IMR-90 (cell line): ENCODE results near the gene CHST8. TPM values are rescaled to one million over a fixed set of nuclear protein-coding genes. Genes with fewer than 3 reads are reported as not detected.

ENCODE experiments used
- ATAC-seq: fragments of 200-7000 bp; cut with Tn5 transposase; 2 replicates; pipeline ENCODE4 v1.9.1; 2020; ENCODE audit warnings: low read depth, mild to moderate bottlenecking, moderate library complexity
- BruUV-seq: library from RNA; stranded (reverse); fragments of 400-500 nt; replicated peaks from 2 replicates; lab custom pipeline; 2021; lab: Mats Ljungman, UMichigan
- CTCF ChIA-PET: fragments of 300-600 bp; formaldehyde crosslinking; extraction: SDS; loops from one replicate; lab custom pipeline; 2021; ENCODE audit warnings: antibody characterized with exemption; lab: Yijun Ruan, JAX
- POLR2A ChIA-PET: fragments of 300-600 bp; sonication (Branson Sonifier 250); formaldehyde crosslinking; loops from one replicate; lab custom pipeline; 2022; ENCODE audit warnings: antibody characterized with exemption; ENCODE audit not compliant: unreplicated experiment; lab: Charles Lee
- DNase-seq: peaks from one replicate; pipeline ENCODE4 v3.0.0; 2013
- H2AFZ ChIP-seq: replicated peaks from 2 replicates; pipeline ENCODE3; 2013; ENCODE audit warnings: low read length, mild to moderate bottlenecking; ENCODE audit not compliant: poor library complexity
- H2AK5ac ChIP-seq: 2 replicates; pipeline ENCODE4 v1.6.1; 2013; ENCODE audit warnings: low read depth, low read length, inconsistent platforms
- H2AK9ac ChIP-seq: replicated peaks from 2 replicates; pipeline ENCODE3; 2013; ENCODE audit warnings: mild to moderate bottlenecking, low read depth, low read length, moderate library complexity; ENCODE audit not compliant: poor library complexity
- H2BK120ac ChIP-seq: 2 replicates; pipeline ENCODE4 v1.6.1; 2013; ENCODE audit warnings: low read depth, low read length, inconsistent platforms
- H2BK15ac ChIP-seq: 3 replicates; pipeline ENCODE4 v1.6.1; 2013; ENCODE audit warnings: low read depth, low read length, inconsistent platforms
- H2BK20ac ChIP-seq: 2 replicates; pipeline ENCODE4 v1.6.1; 2013; ENCODE audit warnings: low read depth, mild to moderate bottlenecking, inconsistent platforms, low read length, moderate library complexity
- H2BK5ac ChIP-seq: 2 replicates; pipeline ENCODE4 v1.6.1; 2013; ENCODE audit warnings: mild to moderate bottlenecking, low read depth, low read length, inconsistent platforms; ENCODE audit not compliant: poor library complexity, severe bottlenecking
- H3K14ac ChIP-seq: replicated peaks from 2 replicates; pipeline ENCODE4 v1.6.1; 2013; ENCODE audit warnings: low read depth, low read length, inconsistent platforms
- H3K18ac ChIP-seq: 2 replicates; pipeline ENCODE4 v1.6.1; 2013; ENCODE audit warnings: low read depth, low read length, control low read depth
- H3K23ac ChIP-seq: 2 replicates; pipeline ENCODE4 v1.6.1; 2013; ENCODE audit warnings: low read depth, low read length, inconsistent platforms
- H3K27ac ChIP-seq: 2 replicates; pipeline ENCODE4 v1.5.1; 2013; ENCODE audit warnings: mild to moderate bottlenecking, control low read depth, low read length; ENCODE audit not compliant: insufficient read depth
- H3K27me3 ChIP-seq: 2 replicates; pipeline ENCODE4 v1.6.1; 2013; ENCODE audit warnings: low read length; ENCODE audit not compliant: control insufficient read depth, insufficient read depth
- H3K36me3 ChIP-seq: 2 replicates; pipeline ENCODE4 v1.6.1; 2013; ENCODE audit warnings: low read length, mixed read lengths; ENCODE audit not compliant: control insufficient read depth, insufficient read depth
- H3K4ac ChIP-seq: 2 replicates; pipeline ENCODE4 v1.6.1; 2013; ENCODE audit warnings: low read depth, low read length, inconsistent platforms
- H3K4me1 ChIP-seq: 2 replicates; pipeline ENCODE4 v1.6.1; 2013; ENCODE audit warnings: low read length, mixed read lengths; ENCODE audit not compliant: control insufficient read depth, insufficient read depth
- H3K4me2 ChIP-seq: 2 replicates; pipeline ENCODE4 v1.6.1; 2013; ENCODE audit warnings: low read depth, mild to moderate bottlenecking, control low read depth, low read length, moderate library complexity
- H3K4me3 ChIP-seq: 2 replicates; pipeline ENCODE4 v1.5.1; 2013; ENCODE audit warnings: low read depth, mild to moderate bottlenecking, control low read depth, low read length, moderate library complexity; ENCODE audit not compliant: insufficient read depth
- H3K56ac ChIP-seq: 2 replicates; pipeline ENCODE4 v1.6.1; 2013; ENCODE audit warnings: low read length, inconsistent platforms; ENCODE audit not compliant: insufficient read depth; ENCODE audit errors: extremely low read depth
- H3K79me1 ChIP-seq, 2 experiments: 2 replicates each; pipeline ENCODE4 v1.6.1; 2013; ENCODE audit warnings: low read length in 2 of 2, inconsistent platforms in 1 of 2, low read depth in 1 of 2
- H3K9ac ChIP-seq: 2 replicates; pipeline ENCODE4 v1.6.1; 2013; ENCODE audit warnings: low read depth, low read length, control low read depth
- H3K9me1 ChIP-seq: 2 replicates; pipeline ENCODE4 v1.6.1; 2013; ENCODE audit warnings: low read length, inconsistent platforms; ENCODE audit not compliant: insufficient read depth
- H3K9me3 ChIP-seq: 2 replicates; pipeline ENCODE4 v1.6.1; 2013; ENCODE audit warnings: low read length; ENCODE audit not compliant: control insufficient read depth, insufficient read depth
- H4K20me1 ChIP-seq: 2 replicates; pipeline ENCODE4 v1.6.1; 2013; ENCODE audit warnings: low read length, inconsistent platforms; ENCODE audit not compliant: insufficient read depth
- H4K5ac ChIP-seq: 2 replicates; pipeline ENCODE4 v1.6.1; 2013; ENCODE audit warnings: mild to moderate bottlenecking, low read depth, low read length, control low read depth
- H4K8ac ChIP-seq, 2 experiments: 2 replicates each; pipeline ENCODE4 v1.6.1; 2013; ENCODE audit warnings: low read depth in 2 of 2, low read length in 2 of 2, control low read depth in 1 of 2, inconsistent platforms in 1 of 2
- H4K91ac ChIP-seq: 2 replicates; pipeline ENCODE4 v1.6.1; 2013; ENCODE audit warnings: low read depth, low read length, inconsistent platforms; ENCODE audit not compliant: insufficient read depth
- CEBPB ChIP-seq: IDR thresholded peaks from 2 replicates; pipeline ENCODE4 v1.6.1; 2012; ENCODE audit warnings: low read depth, low read length, improper control_type of control experiment
- CHD1 ChIP-seq: IDR thresholded peaks from 2 replicates; pipeline ENCODE4 v1.6.1; 2012; ENCODE audit warnings: low read depth, low read length, improper control_type of control experiment
- MAFK ChIP-seq: IDR thresholded peaks from 2 replicates; pipeline ENCODE4 v1.6.1; 2012; ENCODE audit warnings: low read depth, low read length, improper control_type of control experiment
- MXI1 ChIP-seq: IDR thresholded peaks from 2 replicates; pipeline ENCODE4 v1.6.1; 2012; ENCODE audit warnings: low read depth, mild to moderate bottlenecking, low read length, moderate library complexity, borderline replicate concordance
- RAD21 ChIP-seq: IDR thresholded peaks from 2 replicates; pipeline ENCODE4 v1.6.1; 2012; ENCODE audit warnings: low read length, improper control_type of control experiment
- RFX5 ChIP-seq: IDR thresholded peaks from 2 replicates; pipeline ENCODE4 v1.8.0; 2012; ENCODE audit warnings: low read depth, mild to moderate bottlenecking, low read length, moderate library complexity
- SMC3 ChIP-seq: fragments of 150-350 bp; IDR thresholded peaks from 2 replicates; pipeline ENCODE4 v1.6.1; 2016; ENCODE audit warnings: low read depth, mild to moderate bottlenecking, antibody characterized with exemption, low read length, moderate library complexity
- USF2 ChIP-seq: fragments of 150-350 bp; IDR thresholded peaks from 2 replicates; pipeline ENCODE4 v1.6.1; 2017; ENCODE audit warnings: mild to moderate bottlenecking, antibody characterized with exemption, low read length, low read depth
- WGBS, 2 experiments: methylation state at CpG; one replicate each; pipeline versions ENCODE4 v1.1.5 to v1.1.7; 2013; ENCODE audit warnings: missing lambda C conversion rate in 2 of 2; ENCODE audit not compliant: insufficient read length in 1 of 2; ENCODE audit errors: extremely low coverage in 2 of 2; 5-methylcytosine and 5-hydroxymethylcytosine counted together
- dilution Hi-C: fragments of 300-500 bp; cut with HindIII; formaldehyde crosslinking; loops from one replicate; pipeline ENCODE4 v1.14.3; 2018; ENCODE audit warnings: low sequenced_read_pairs; ENCODE audit not compliant: unreplicated experiment
- in situ Hi-C: fragments of 300-500 bp; cut with MboI; formaldehyde crosslinking; loops from 3 replicates; pipeline ENCODE4 v1.14.3; 2019; ENCODE audit warnings: low sequenced_read_pairs, inconsistent platforms, mixed read lengths
- intact Hi-C: fragments of 100-400 bp; cut with micrococcal nuclease; formaldehyde crosslinking; loops from 2 replicates; pipeline ENCODE4 v1.10.0; 2022
- polyA plus RNA-seq, 3 experiments: library from polyadenylated mRNA; depleted of rRNA; stranded (reverse); fragments of >200 nt; gene quantifications; 2 replicates each; pipeline ENCODE4 v1.2.3, GENCODE V29; 2012; ENCODE audit warnings: low replicate concordance in 1 of 3
- total RNA-seq: library from RNA; depleted of rRNA; stranded (reverse); fragments of >200 nt; gene quantifications from 2 replicates; pipeline ENCODE4 v1.2.3, GENCODE V29; 2012

CHST8 gene
- total and polyA plus RNA-seq, 2 of the 4 experiments (the other 2 are of a cell fraction): not detected

DNA sequence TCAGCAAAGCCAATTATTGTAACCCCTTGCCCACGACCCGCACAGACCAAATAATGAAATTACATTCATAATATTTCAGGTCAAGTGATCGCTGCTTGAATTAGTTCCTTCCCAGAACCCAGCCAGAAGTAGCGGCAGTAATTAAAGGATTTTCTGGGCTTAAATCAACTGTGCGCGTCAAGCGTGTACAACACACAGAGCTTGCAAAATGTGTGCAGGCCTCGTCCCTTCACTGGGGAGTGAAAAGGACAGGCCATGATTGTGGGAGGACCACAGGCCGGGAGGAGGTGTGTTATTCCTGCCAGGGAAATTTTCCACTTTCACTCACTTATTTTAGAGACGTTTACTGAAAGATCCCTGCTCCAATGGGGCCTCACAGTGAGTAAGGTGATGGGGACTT is 84.9 kb downstream of the CHST8 start:
- H2BK20ac ChIP-seq: no peak overlapping the region
- H3K36me3 ChIP-seq: no peaks in the 10 kb centered on the region
- WGBS, 2 experiments: no CpG with 5 or more reads among the region's 10 CpGs
- no peaks in the 10 kb centered on the region for H3K4me1 ChIP-seq
- no peak overlapping the region for H2AK9ac ChIP-seq
- intact Hi-C loops (no loop called here), dilution Hi-C loops (no loop called here), in situ Hi-C loops (no loop called here)
- H3K23ac ChIP-seq: no peak overlapping the region
- H2AK5ac ChIP-seq: no peak overlapping the region
- no peak overlapping the region for H4K91ac ChIP-seq
- no peak overlapping the region for H2BK5ac ChIP-seq
- no peaks in the 10 kb centered on the region for H4K20me1 ChIP-seq
- no peak overlapping the region for H3K27ac ChIP-seq
- no peak overlapping the region for H3K14ac ChIP-seq
- TF ChIP-seq RFX5 (no peak), CHD1 (no peak), CEBPB (no peak), USF2 (no peak), MXI1 (no peak), MAFK (no peak), SMC3 (no peak), RAD21 (no peak)
- H3K4ac ChIP-seq: no peak overlapping the region
- ChIA-PET POLR2A (no interaction called here), CTCF (no interaction called here)
- no TSS peak for BruUV-seq
- H3K79me1 ChIP-seq: no peaks in the 10 kb centered on the region
- H4K5ac ChIP-seq: no peak overlapping the region
- DNase-seq: no peak
- no peak overlapping the region for H3K56ac ChIP-seq
- H3K9me3 ChIP-seq: no peaks in the 10 kb centered on the region
- no peak overlapping the region for H4K8ac ChIP-seq
- H3K4me3 ChIP-seq: no peak overlapping the region
- no peak for ATAC-seq
- no peak overlapping the region for H3K4me2 ChIP-seq
- no peak overlapping the region for H2AFZ ChIP-seq
- H3K9ac ChIP-seq: no peak overlapping the region
- H2BK15ac ChIP-seq: no peak overlapping the region
- no peak overlapping the region for H2BK120ac ChIP-seq
- no peak overlapping the region for H3K18ac ChIP-seq
- H3K27me3 ChIP-seq: no peaks in the 10 kb centered on the region
- H3K9me1 ChIP-seq: no peaks in the 10 kb centered on the region
